Ovary (tissue), 9 donors: ENCODE measurements around the gene CACNB3. TPM values are rescaled to one million over a fixed set of nuclear protein-coding genes. Genes with fewer than 3 reads are reported as not detected.
A peak's percentile ranks its signal among the peaks of the same experiment; 100 is the strongest.

Experiments used
- DNase-seq, 5 donors: peaks; one replicate each; pipeline ENCODE4 v3.0.0-alpha.2; 2019 to 2020
- H3K27ac ChIP-seq, 2 donors: fragments of 200-600 bp; one replicate each; pipeline versions ENCODE4 v1.5.1 to v1.8.0; 2019 to 2022
- H3K27me3 ChIP-seq: fragments of 200-600 bp; one replicate; pipeline ENCODE4 v1.8.0; 2022
- H3K36me3 ChIP-seq: fragments of 200-600 bp; sonication (generic); one replicate; pipeline ENCODE4 v1.5.1; 2019
- H3K4me1 ChIP-seq: one replicate; pipeline ENCODE4 v1.8.1; 2013; ENCODE audit warnings: mild to moderate bottlenecking, moderate library complexity; ENCODE audit not compliant: insufficient read depth
- H3K4me3 ChIP-seq: fragments of 200-600 bp; sonication (generic); one replicate; pipeline ENCODE4 v1.5.1; 2017
- H3K9me3 ChIP-seq, 2 donors: fragments of 200-600 bp in 1 of 2; sonication (generic) in 1 of 2; one replicate each; pipeline versions ENCODE4 v1.5.1 to v1.8.1; 2013 to 2019; ENCODE audit warnings: mild to moderate bottlenecking in 1 of 2, moderate library complexity in 1 of 2
- CTCF ChIP-seq, 3 donors: fragments of 450-650 bp in 2 of 3; fragments of 200-600 bp in 1 of 3; IDR thresholded peaks; one replicate each; pipeline versions ENCODE4 v1.5.1 to v1.8.0; 2016 to 2022; ENCODE audit warnings: antibody characterized with exemption in 3 of 3, mild to moderate bottlenecking in 1 of 3
- EP300 ChIP-seq: sonication (generic); formaldehyde crosslinking; IDR thresholded peaks from one replicate; pipeline ENCODE4 v1.6.1; 2017; ENCODE audit warnings: antibody characterized with exemption
- POLR2A ChIP-seq: fragments of 450-650 bp; IDR thresholded peaks from one replicate; pipeline ENCODE4 v1.6.1; 2017; ENCODE audit warnings: antibody characterized with exemption, mild to moderate bottlenecking, moderate library complexity
- WGBS, 3 donors: extraction: QIAGEN DNeasy Blood & Tissue Kit in 1 of 3; methylation state at CpG; one replicate each; pipeline versions ENCODE4 v1.1.5 to v1.1.7; 2013 to 2017; 5-methylcytosine and 5-hydroxymethylcytosine counted together
- intact Hi-C, 4 donors: fragments of 100-400 bp; cut with DNase I; formaldehyde crosslinking; loops; one replicate each; pipeline versions ENCODE4 v1.11.0 to v1.15.1; 2022 to 2023
- polyA plus RNA-seq, 2 donors: library from polyadenylated mRNA; stranded (reverse); fragments of 200-250 nt in 1 of 2; fragments of 350-450 nt in 1 of 2; fragmentation: Illumina TruSeq in 1 of 2; extraction: RNeasy Lipid Tissue Mini Kit (QIAGEN cat#74804) in 1 of 2; gene quantifications; one replicate each; pipeline ENCODE4 v1.2.3, GENCODE V29; 2013 to 2014
- total RNA-seq, 7 donors: library from RNA; depleted of rRNA in 2 of 7; stranded (reverse); fragments of >200 nt in 2 of 7; fragmentation: NEBNext Ultra II Directional in 3 of 7; extraction: Animal tissue kit (Norgen Biotek cat#: 25700) in 3 of 7; gene quantifications; one replicate each; pipeline versions ENCODE4 v1.1.0 to v1.2.4, GENCODE V29; 2016 to 2023
- donor health status: DM: no; HTN: no; CAD: no; lungs with moderate emphysema.
- donor health status: DM: no; HTN: no; CAD: no.
- donor health status: Bipolar disorder and iron deficiency.
- donor health status: DM: yes; HTN: yes; CAD: no.
- donor health status: DM: no; HTN: no; CAD: no.
- donor health status: DM: yes; HTN: yes; CAD: no.

The CACNB3 gene
- total and polyA plus RNA-seq, 9 donors = 24.1 to 162 (median 75.2) TPM

DNA sequence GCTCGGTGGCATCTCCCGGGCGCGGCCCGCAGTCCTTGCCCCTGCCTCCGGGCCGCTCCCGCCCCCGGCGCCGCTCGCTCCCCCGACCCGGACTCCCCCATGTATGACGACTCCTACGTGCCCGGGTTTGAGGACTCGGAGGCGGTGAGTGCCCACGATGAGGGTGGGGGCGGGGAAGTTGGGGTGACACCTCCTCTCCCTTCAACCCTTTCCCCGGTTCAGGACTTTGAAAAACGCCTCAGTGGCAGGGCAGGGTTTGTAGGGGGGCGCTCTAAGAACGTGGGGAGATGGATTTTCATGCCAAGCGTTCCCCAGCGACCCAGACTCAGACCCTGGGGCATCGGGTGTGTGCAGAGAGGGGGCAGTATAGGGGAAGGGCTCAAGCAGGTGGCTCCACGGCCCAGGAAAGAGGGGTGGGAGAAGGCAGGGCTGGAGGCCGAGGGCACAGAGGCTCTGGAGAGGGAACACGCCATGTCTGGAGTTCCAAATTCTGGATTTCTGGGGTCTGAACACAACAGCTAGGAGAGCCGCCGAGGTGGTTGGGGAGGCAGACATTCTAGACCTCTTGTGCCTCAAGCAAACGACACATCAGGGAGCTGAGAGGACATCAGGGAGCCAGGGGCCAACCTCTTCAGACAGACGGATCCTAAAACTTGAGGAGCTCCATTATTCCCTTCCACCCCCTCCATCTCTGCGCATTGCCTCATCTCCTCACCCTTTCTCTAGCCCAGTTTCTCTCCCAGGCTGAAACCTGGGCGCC is 715 bp downstream of the CACNB3 start:
- H3K4me3 ChIP-seq = peak overlapping the region; percentile 75
- WGBS, 3 donors = 15 to 34% (median 32%) methylated on average over 18 to 37 of the region's 37 CpGs
- peak in 1 of 3 donors; percentile 30 for TF ChIP-seq CTCF (IDR thresholded peaks at IDR 0.05)
- TF ChIP-seq POLR2A = no peak
- no peaks in the 10 kb centered on the region for H3K27me3 ChIP-seq
- H3K4me1 ChIP-seq = peaks cover 12% of the 10 kb centered on the region
- intact Hi-C loops = no loop called here
- DNase-seq = peak in 3 of 5 donors; percentile 49 to 66 (median 61)
- H3K36me3 ChIP-seq = no peaks in the 10 kb centered on the region
- H3K27ac ChIP-seq = peak overlapping the region; percentile 18 to 95
- H3K9me3 ChIP-seq = no peaks in the 10 kb centered on the region

GRCh38 chr12:48819986-48820725 is 1.9 kb downstream of the CACNB3 start:
- H3K9me3 ChIP-seq = no peaks in the 10 kb centered on the region
- no peaks in the 10 kb centered on the region for H3K27me3 ChIP-seq
- no peak for TF ChIP-seq CTCF (IDR thresholded peaks at IDR 0.05)
- TF ChIP-seq EP300 = no peak
- TF ChIP-seq POLR2A = no peak
- H3K4me3 ChIP-seq = no peak overlapping the region
- H3K36me3 ChIP-seq = no peaks in the 10 kb centered on the region
- WGBS, 3 donors = 53 to 59% (median 58%) methylated on average over 5 of the region's 5 CpGs
- no peak overlapping the region for H3K27ac ChIP-seq
- DNase-seq = peak in 2 of 5 donors; percentile 33 to 64
- intact Hi-C loops = no loop called here
- peaks cover 12% of the 10 kb centered on the region for H3K4me1 ChIP-seq

- Histone ChIP-seq H3K4me1 (peaks cover 7% of the 10 kb centered on the region), H3K9me3 (no peaks in the 10 kb centered on the region), H3K27me3 (no peaks in the 10 kb centered on the region), H3K36me3 (no peaks in the 10 kb centered on the region), H3K4me3 (no peak overlapping the region), H3K27ac (no peak overlapping the region)
- 90 to 93% (median 90%) methylated on average over 5 of the region's 5 CpGs for WGBS, 3 donors
- intact Hi-C loops = no loop called here
- DNase-seq = no peak
- TF ChIP-seq POLR2A (no peak), CTCF (IDR thresholded peaks at IDR 0.05) (no peak), EP300 (no peak)
Measured at GRCh38 chr12:48822139-48822538, 3.8 kb downstream of the CACNB3 start.

DNA sequence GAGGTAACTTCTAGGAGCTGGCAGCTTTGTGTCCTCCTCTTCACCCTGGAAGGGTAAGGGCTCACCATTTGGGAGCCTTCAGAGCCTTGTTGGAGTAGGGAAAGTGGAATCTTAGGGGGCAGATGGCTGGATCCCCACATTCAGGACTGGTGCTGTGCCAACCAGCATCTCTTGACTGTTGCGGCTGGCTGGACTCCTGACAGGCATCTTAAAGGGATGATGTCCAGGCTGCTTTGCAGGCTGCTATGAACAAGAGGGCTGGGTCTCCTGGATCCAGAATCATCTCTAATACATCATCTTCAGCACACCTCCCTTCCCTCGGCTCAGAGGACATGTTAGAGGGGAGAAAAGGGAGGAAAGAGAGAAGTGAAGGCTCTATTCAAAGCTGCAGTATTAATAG is 4.4 kb downstream of the CACNB3 start:
- Histone ChIP-seq H3K4me1 (peaks cover 7% of the 10 kb centered on the region), H3K27me3 (no peaks in the 10 kb centered on the region), H3K9me3 (no peaks in the 10 kb centered on the region), H3K36me3 (no peaks in the 10 kb centered on the region), H3K4me3 (no peak overlapping the region), H3K27ac (no peak overlapping the region)
- WGBS, 3 donors = 55 to 84% (median 70%) methylated on average over 2 of the region's 2 CpGs
- no peak for TF ChIP-seq CTCF (IDR thresholded peaks at IDR 0.05)
- TF ChIP-seq POLR2A = no peak
- no peak for TF ChIP-seq EP300
- intact Hi-C loops = no loop called here
- no peak for DNase-seq
